Tibial nerve (tissue), 4 donors: ENCODE measurements around the gene SOX3. TPM values are rescaled to one million over a fixed set of nuclear protein-coding genes. Genes with fewer than 3 reads are reported as not detected.

Experiments
- DNase-seq, 2 donors: peaks; one replicate each; pipeline ENCODE4 v3.0.0-alpha.2; 2019; ENCODE audit warnings: low spot score in 2 of 2
- H3K27ac ChIP-seq, 4 donors: fragments of 200-600 bp; sonication (generic) in 3 of 4; one replicate each; pipeline ENCODE4 v1.5.1; 2017 to 2019; ENCODE audit warnings: mild to moderate bottlenecking in 1 of 4
- H3K27me3 ChIP-seq, 2 donors: fragments of 200-600 bp; sonication (generic) in 1 of 2; one replicate each; pipeline versions ENCODE4 v1.5.1 to v1.6.0; 2017 to 2019
- H3K36me3 ChIP-seq, 3 donors: fragments of 200-600 bp; sonication (generic); one replicate each; pipeline ENCODE4 v1.5.1; 2018 to 2019
- H3K4me1 ChIP-seq, 4 donors: fragments of 200-600 bp; sonication (generic) in 3 of 4; one replicate each; pipeline ENCODE4 v1.5.1; 2017 to 2019
- H3K4me3 ChIP-seq, 4 donors: fragments of 200-600 bp; sonication (generic) in 3 of 4; one replicate each; pipeline ENCODE4 v1.5.1; 2017 to 2019; ENCODE audit warnings: mild to moderate bottlenecking in 1 of 4, moderate library complexity in 1 of 4
- H3K9me3 ChIP-seq, 4 donors: fragments of 200-600 bp; sonication (generic) in 3 of 4; one replicate each; pipeline ENCODE4 v1.5.1; 2017 to 2019
- EP300 ChIP-seq, 2 donors: sonication (generic); formaldehyde crosslinking; IDR thresholded peaks; one replicate each; pipeline ENCODE4 v1.6.1; 2017; ENCODE audit warnings: antibody characterized with exemption in 2 of 2, mild to moderate bottlenecking in 1 of 2
- POLR2A ChIP-seq, 2 donors: fragments of 450-650 bp; IDR thresholded peaks; one replicate each; pipeline ENCODE4 v1.6.1; 2017; ENCODE audit warnings: antibody characterized with exemption in 2 of 2, mild to moderate bottlenecking in 2 of 2, moderate library complexity in 2 of 2
- WGBS, 2 donors: methylation state at CpG; one replicate each; pipeline ENCODE4 v1.1.5; 2018; 5-methylcytosine and 5-hydroxymethylcytosine counted together
- total RNA-seq, 4 donors: library from RNA; depleted of rRNA; stranded (reverse); fragments of >200 nt; gene quantifications; one replicate each; pipeline ENCODE4 v1.1.0, GENCODE V29; 2016
- TF ChIP-seq, protein P1 (sequence below), 5 experiments: fragments of 200-600 bp in 3 of 5; fragments of 450-650 bp in 2 of 5; sonication (generic) in 3 of 5; IDR thresholded peaks; one replicate each; pipeline ENCODE4 v1.5.1; 2016 to 2019; ENCODE audit warnings: antibody characterized with exemption in 5 of 5, mild to moderate bottlenecking in 3 of 5, moderate library complexity in 2 of 5

SOX3 gene
- total RNA-seq, 4 donors from 2014 or later = not detected

DNA sequence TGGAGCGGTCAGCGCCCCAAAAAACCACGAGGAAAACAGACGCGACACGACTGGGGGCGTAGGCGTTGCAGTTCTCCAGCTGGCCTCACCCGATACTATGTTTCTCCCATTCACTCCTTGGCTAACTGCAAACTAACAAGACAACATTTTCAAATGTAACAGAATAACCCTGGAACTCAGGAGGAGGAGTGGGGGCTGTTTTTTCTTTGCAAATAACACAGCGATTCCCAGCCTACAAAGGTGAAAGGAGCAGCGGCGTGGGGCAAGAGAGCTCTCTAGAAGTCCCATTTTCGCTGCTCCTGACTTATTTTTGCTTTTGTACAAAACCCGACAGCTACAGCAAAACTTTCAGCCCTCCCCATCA, 1.6 kb downstream of the SOX3 start:
- peaks cover 0 to 89% of the 10 kb centered on the region in 2 donors for H3K27me3 ChIP-seq
- H3K4me3 ChIP-seq = peak overlapping the region in 2 of 4 donors; percentile 27 to 50
- 1 to 29% methylated on average over 14 of the region's 14 CpGs for WGBS, 2 donors
- H3K27ac ChIP-seq = no peak overlapping the region
- H3K4me1 ChIP-seq = peaks cover 0 to 36% (median 0%) of the 10 kb centered on the region in 4 donors
- TF ChIP-seq POLR2A (IDR thresholded peaks at IDR 0.05) (no peak), EP300 (IDR thresholded peaks at IDR 0.05) (no peak)
- TF ChIP-seq, protein P1, sequence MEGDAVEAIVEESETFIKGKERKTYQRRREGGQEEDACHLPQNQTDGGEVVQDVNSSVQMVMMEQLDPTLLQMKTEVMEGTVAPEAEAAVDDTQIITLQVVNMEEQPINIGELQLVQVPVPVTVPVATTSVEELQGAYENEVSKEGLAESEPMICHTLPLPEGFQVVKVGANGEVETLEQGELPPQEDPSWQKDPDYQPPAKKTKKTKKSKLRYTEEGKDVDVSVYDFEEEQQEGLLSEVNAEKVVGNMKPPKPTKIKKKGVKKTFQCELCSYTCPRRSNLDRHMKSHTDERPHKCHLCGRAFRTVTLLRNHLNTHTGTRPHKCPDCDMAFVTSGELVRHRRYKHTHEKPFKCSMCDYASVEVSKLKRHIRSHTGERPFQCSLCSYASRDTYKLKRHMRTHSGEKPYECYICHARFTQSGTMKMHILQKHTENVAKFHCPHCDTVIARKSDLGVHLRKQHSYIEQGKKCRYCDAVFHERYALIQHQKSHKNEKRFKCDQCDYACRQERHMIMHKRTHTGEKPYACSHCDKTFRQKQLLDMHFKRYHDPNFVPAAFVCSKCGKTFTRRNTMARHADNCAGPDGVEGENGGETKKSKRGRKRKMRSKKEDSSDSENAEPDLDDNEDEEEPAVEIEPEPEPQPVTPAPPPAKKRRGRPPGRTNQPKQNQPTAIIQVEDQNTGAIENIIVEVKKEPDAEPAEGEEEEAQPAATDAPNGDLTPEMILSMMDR (IDR thresholded peaks at IDR 0.05) = no peak
- H3K9me3 ChIP-seq = no peaks in the 10 kb centered on the region
- H3K36me3 ChIP-seq = no peaks in the 10 kb centered on the region
- DNase-seq = no peak

DNA sequence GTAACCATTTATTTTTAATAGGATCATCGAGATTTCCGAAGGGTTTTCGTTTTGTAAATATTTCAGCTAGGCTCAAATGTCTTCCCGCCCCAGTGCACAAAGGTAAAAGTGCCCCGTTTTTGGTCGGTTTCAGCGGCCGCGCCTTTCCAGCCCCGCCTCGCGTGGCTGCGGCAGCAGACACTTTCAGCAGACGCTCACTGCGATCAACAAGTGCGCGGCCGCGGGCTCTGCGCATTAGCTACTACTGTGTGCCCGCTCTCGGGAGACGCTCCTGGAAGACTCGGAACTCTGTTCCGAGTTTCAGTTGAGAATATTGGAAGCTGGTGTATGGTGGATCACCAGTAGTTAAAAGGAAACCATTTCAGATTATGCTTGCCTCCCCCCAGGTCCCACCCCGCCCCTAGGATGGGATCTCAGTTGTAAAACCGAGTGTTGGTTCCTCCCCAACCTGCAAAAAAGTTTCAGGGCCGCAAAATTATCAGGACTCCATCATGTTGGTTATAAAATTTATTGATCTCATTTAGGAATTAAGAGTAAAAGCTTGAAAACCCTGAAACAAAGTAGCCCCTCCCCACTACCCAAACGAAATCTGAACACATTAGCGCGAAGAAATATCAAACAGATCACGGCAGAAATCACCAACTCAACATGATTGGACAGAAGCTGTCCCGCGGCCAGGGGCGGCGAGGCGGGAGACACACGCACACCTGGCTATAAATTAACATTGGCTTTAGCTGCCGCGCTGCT, 2.2 kb downstream of the SOX3 start:
- Histone ChIP-seq H3K27me3 (peaks cover 0 to 89% of the 10 kb centered on the region in 2 donors), H3K36me3 (no peaks in the 10 kb centered on the region), H3K27ac (no peak overlapping the region), H3K9me3 (no peaks in the 10 kb centered on the region), H3K4me1 (peaks cover 0 to 36% (median 0%) of the 10 kb centered on the region in 4 donors), H3K4me3 (peak overlapping the region in 1 of 4 donors; percentile 50)
- WGBS, 2 donors = 2 to 40% methylated on average over 28 to 40 of the region's 40 CpGs
- DNase-seq = no peak
- TF ChIP-seq EP300 (IDR thresholded peaks at IDR 0.05) (no peak), POLR2A (IDR thresholded peaks at IDR 0.05) (no peak)
- TF ChIP-seq, protein P1 (IDR thresholded peaks at IDR 0.05) = no peak

GRCh38 chrX:140501940-140502468, 2.9 kb downstream of the SOX3 start:
- no peaks in the 10 kb centered on the region for H3K9me3 ChIP-seq
- peaks cover 0 to 89% of the 10 kb centered on the region in 2 donors for H3K27me3 ChIP-seq
- no peak overlapping the region for H3K27ac ChIP-seq
- H3K4me1 ChIP-seq = peaks cover 0 to 31% (median 0%) of the 10 kb centered on the region in 4 donors
- WGBS, 2 donors = 27 to 47% methylated on average over 14 of the region's 14 CpGs
- peak overlapping the region in 1 of 4 donors; percentile 50 for H3K4me3 ChIP-seq
- no peak for DNase-seq
- H3K36me3 ChIP-seq = no peaks in the 10 kb centered on the region
- TF ChIP-seq, protein P1 (IDR thresholded peaks at IDR 0.05) = no peak
- no peak for TF ChIP-seq EP300 (IDR thresholded peaks at IDR 0.05)
- no peak for TF ChIP-seq POLR2A (IDR thresholded peaks at IDR 0.05)

DNA sequence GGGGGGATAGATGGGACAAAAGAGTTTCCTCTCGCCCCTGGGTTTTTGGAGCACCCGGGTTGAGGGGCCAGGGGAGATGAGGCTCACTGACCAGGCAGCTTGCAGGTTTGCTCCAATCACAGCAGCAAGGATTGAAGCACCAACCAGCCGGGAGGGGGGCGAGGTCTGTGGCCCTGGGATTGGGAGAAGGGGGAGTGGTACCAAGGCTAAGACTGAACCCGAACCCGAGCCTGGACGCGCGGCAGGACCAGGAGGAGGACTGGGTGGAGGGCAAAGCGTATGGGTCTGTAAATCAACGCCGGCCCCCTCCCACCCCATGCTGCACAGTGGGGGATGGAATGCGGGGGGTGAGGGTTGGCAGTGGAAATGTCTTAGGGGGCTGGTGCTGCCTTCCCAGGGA, 3.5 kb downstream of the SOX3 start:
- TF ChIP-seq EP300 (IDR thresholded peaks at IDR 0.05) (no peak), POLR2A (IDR thresholded peaks at IDR 0.05) (no peak)
- TF ChIP-seq, protein P1 (IDR thresholded peaks at IDR 0.05) = no peak
- 32 to 48% methylated on average over 12 of the region's 13 CpGs for WGBS, 2 donors
- H3K9me3 ChIP-seq = no peaks in the 10 kb centered on the region
- H3K4me3 ChIP-seq = no peak overlapping the region
- peaks cover 0 to 88% of the 10 kb centered on the region in 2 donors for H3K27me3 ChIP-seq
- no peaks in the 10 kb centered on the region for H3K36me3 ChIP-seq
- H3K27ac ChIP-seq = no peak overlapping the region
- H3K4me1 ChIP-seq = peaks cover 0 to 26% (median 0%) of the 10 kb centered on the region in 4 donors
- DNase-seq = no peak

GRCh38 chrX:140500441-140500840, 4.4 kb downstream of the SOX3 start:
- no peak for DNase-seq
- Histone ChIP-seq H3K4me3 (no peak overlapping the region), H3K27me3 (peaks cover 0 to 88% of the 10 kb centered on the region in 2 donors), H3K9me3 (no peaks in the 10 kb centered on the region), H3K4me1 (peaks cover 0 to 18% (median 0%) of the 10 kb centered on the region in 4 donors), H3K36me3 (no peaks in the 10 kb centered on the region), H3K27ac (no peak overlapping the region)
- 17 to 31% methylated on average over 4 to 9 of the region's 9 CpGs for WGBS, 2 donors
- TF ChIP-seq POLR2A (IDR thresholded peaks at IDR 0.05) = no peak
